ENCODE results near the gene SMIM24.

- TF ChIP-seq CTCF (IDR thresholded peaks at IDR 0.05) (no peak), ZFX (IDR thresholded peaks at IDR 0.05; ENCODE audit: borderline replicate concordance) (no peak)
Measured at GRCh38 chr19:3479177-3479833, 1.0 kb downstream of the SMIM24 start.
